Endothelial cell of umbilical vein (primary cell): ENCODE data around the gene TP53RK. TPM values are rescaled to one million over a fixed set of nuclear protein-coding genes. Genes with fewer than 3 reads are reported as not detected.
A peak's percentile ranks its signal among the peaks of the same experiment; 100 is the strongest.

ENCODE experiments used
- BruUV-seq: library from RNA; stranded (reverse); fragments of 400-500 nt; replicated peaks from 2 replicates; lab custom pipeline; 2021; lab: Mats Ljungman, UMichigan
- CTCF ChIA-PET: fragments of 300-600, 350-600 bp; sonication (Branson Sonifier 250); formaldehyde crosslinking; loops from one replicate; lab custom pipeline; 2021; ENCODE audit warnings: antibody characterized with exemption, inconsistent platforms; lab: Charles Lee
- POLR2A ChIA-PET: fragments of 300-600, 350-600 bp; sonication (Branson Sonifier 250); formaldehyde crosslinking; loops from one replicate; lab custom pipeline; 2021; ENCODE audit warnings: antibody characterized with exemption, inconsistent platforms; lab: Charles Lee
- DNase-seq: peaks from one replicate; pipeline ENCODE4 v3.0.0-alpha.2; 2011; ENCODE audit warnings: low read depth, low spot score
- FAIRE-seq: peaks from 2 replicates; lab custom pipeline; 2011; peaks lifted over from hg19 to GRCh38; lab: Jason Lieb, UNC
- H2AFZ ChIP-seq: 2 replicates; pipeline ENCODE4 v1.6.0; 2012; ENCODE audit warnings: low read depth, low read length, control low read depth, inconsistent platforms
- H3K27ac ChIP-seq: 2 replicates; pipeline ENCODE4 v1.5.1; 2011; ENCODE audit warnings: low read depth, mild to moderate bottlenecking, control low read depth, low read length, moderate library complexity; ENCODE audit not compliant: insufficient read depth
- H3K27me3 ChIP-seq, 2 experiments: 2 replicates each; pipeline versions ENCODE4 v1.6.0 to v1.6.1; 2011; ENCODE audit warnings: low read length in 2 of 2, mixed read lengths in 1 of 2; ENCODE audit not compliant: control insufficient read depth in 2 of 2, insufficient read depth in 2 of 2
- H3K36me3 ChIP-seq, 2 experiments: 2 replicates in 1 of 2; 3 replicates in 1 of 2; pipeline ENCODE4 v1.5.1; 2011; ENCODE audit warnings: low read length in 2 of 2, mild to moderate bottlenecking in 1 of 2, moderate library complexity in 1 of 2; ENCODE audit not compliant: control insufficient read depth in 2 of 2, insufficient read depth in 2 of 2; ENCODE audit errors: extremely low read depth in 1 of 2
- H3K4me1 ChIP-seq: 3 replicates; pipeline ENCODE4 v1.5.1; 2011; ENCODE audit warnings: mild to moderate bottlenecking, low read length; ENCODE audit not compliant: control insufficient read depth, insufficient read depth; ENCODE audit errors: extremely low read depth
- H3K4me2 ChIP-seq: 2 replicates; pipeline ENCODE4 v1.6.1; 2011; ENCODE audit warnings: low read length, control low read depth, mixed read lengths; ENCODE audit not compliant: insufficient read depth
- H3K4me3 ChIP-seq, 3 experiments: fragments of 200-600 bp in 1 of 3; sonication (generic), shearing (Covaris generic) in 1 of 3; replicated peaks in 1 of 3; 2 replicates each; pipeline ENCODE4 v1.5.1; 2011 to 2016; ENCODE audit warnings: control low read depth in 3 of 3, low read length in 3 of 3, mild to moderate bottlenecking in 2 of 3, inconsistent platforms in 1 of 3, low read depth in 1 of 3, moderate library complexity in 1 of 3; ENCODE audit not compliant: insufficient read depth in 1 of 3
- H3K79me2 ChIP-seq: 2 replicates; pipeline ENCODE4 v1.6.0; 2012; ENCODE audit warnings: low read length, inconsistent platforms; ENCODE audit not compliant: control insufficient read depth, insufficient read depth
- H3K9ac ChIP-seq: replicated peaks from 2 replicates; pipeline ENCODE3; 2011; ENCODE audit warnings: low read length, control low read depth; ENCODE audit not compliant: insufficient read depth; ENCODE audit errors: extremely low read depth
- H3K9me1 ChIP-seq: replicated peaks from 3 replicates; pipeline ENCODE4 v1.6.0; 2011; ENCODE audit warnings: mild to moderate bottlenecking, low read length; ENCODE audit not compliant: control insufficient read depth, insufficient read depth; ENCODE audit errors: extremely low read depth
- H3K9me3 ChIP-seq: replicated peaks from 2 replicates; pipeline ENCODE4 v1.5.1; 2012; ENCODE audit warnings: low read length, inconsistent platforms; ENCODE audit not compliant: control insufficient read depth, insufficient read depth
- H4K20me1 ChIP-seq: replicated peaks from 2 replicates; pipeline ENCODE3; 2011; ENCODE audit warnings: mild to moderate bottlenecking, low read length; ENCODE audit not compliant: control insufficient read depth, insufficient read depth; ENCODE audit errors: extremely low read depth
- EZH2 ChIP-seq: IDR thresholded peaks from 2 replicates; pipeline ENCODE4 v1.6.1; 2012; ENCODE audit warnings: borderline replicate concordance, low read depth, mild to moderate bottlenecking, moderate library complexity, low read length, inconsistent platforms; ENCODE audit not compliant: severe bottlenecking
- FOS ChIP-seq: IDR thresholded peaks from 2 replicates; pipeline ENCODE4 v1.6.1; 2011; ENCODE audit warnings: mild to moderate bottlenecking, low read length, moderate library complexity, borderline replicate concordance; ENCODE audit not compliant: insufficient read depth
- GATA2 ChIP-seq: IDR thresholded peaks from 2 replicates; pipeline ENCODE4 v1.7.0; 2011; ENCODE audit warnings: low read depth, mild to moderate bottlenecking, moderate library complexity, mixed read lengths, low read length; ENCODE audit not compliant: insufficient read length, insufficient read depth
- JUN ChIP-seq: IDR thresholded peaks from 2 replicates; pipeline ENCODE4 v1.6.1; 2011; ENCODE audit warnings: borderline replicate concordance, low read depth; ENCODE audit not compliant: insufficient read length, insufficient read depth
- MAX ChIP-seq: IDR thresholded peaks from 2 replicates; pipeline ENCODE4 v1.6.1; 2011; ENCODE audit not compliant: insufficient read depth, insufficient read length
- MYC ChIP-seq: IDR thresholded peaks from one replicate; pipeline ENCODE4 v1.6.1; 2011; ENCODE audit warnings: mild to moderate bottlenecking, low read depth, low read length
- POLR2A ChIP-seq: IDR thresholded peaks from 2 replicates; pipeline ENCODE4 v1.6.1; 2012; ENCODE audit warnings: low read depth, mild to moderate bottlenecking, control low read depth, low read length
- POLR2AphosphoS5 ChIP-seq: IDR thresholded peaks from 2 replicates; pipeline ENCODE4 v1.6.1; 2012; ENCODE audit warnings: low read depth, mild to moderate bottlenecking, control low read depth, low read length, moderate library complexity; ENCODE audit not compliant: insufficient read depth
- dilution Hi-C: fragments of 300-500 bp; cut with MboI; formaldehyde crosslinking; loops from one replicate; pipeline ENCODE4 v1.15.0; 2019; ENCODE audit warnings: low sequenced_read_pairs; ENCODE audit not compliant: extremely low pct_ligation_motif_present
- intact Hi-C: fragments of 100-400 bp; cut with micrococcal nuclease; formaldehyde crosslinking; loops from one replicate; pipeline ENCODE4 v1.10.0; 2022
- polyA plus RNA-seq, 4 experiments: library from polyadenylated mRNA; depleted of rRNA in 3 of 4; stranded (reverse) in 3 of 4; unstranded in 1 of 4; fragments of >200 nt; gene quantifications; 2 replicates each; pipeline versions ENCODE4 v1.2.1 to v1.2.3, GENCODE V29; 2011 to 2012; ENCODE audit warnings: missing spikeins in 1 of 4
- total RNA-seq: library from RNA; stranded (reverse); gene quantifications from 2 replicates; pipeline ENCODE4 v1.2.3, GENCODE V29; 2021
- TF ChIP-seq, protein P1 (sequence below), 2 donors: IDR thresholded peaks; 1 replicate in 1 of 2; 2 replicates in 1 of 2; pipeline ENCODE4 v1.5.1; 2011; ENCODE audit warnings: low read length in 2 of 2, mild to moderate bottlenecking in 2 of 2, moderate library complexity in 2 of 2, control low read depth in 1 of 2, inconsistent platforms in 1 of 2, low read depth in 1 of 2; ENCODE audit not compliant: insufficient read depth in 1 of 2; ENCODE audit errors: extremely low read depth in 1 of 2

The TP53RK gene
- total and polyA plus RNA-seq, 2 donors (not counting 3 experiments of a cell fraction or from before 2014, with no cell fraction given) = 7.0 to 13.1 TPM

- Histone ChIP-seq H4K20me1 (no peaks in the 10 kb centered on the region), H3K9me1 (no peaks in the 10 kb centered on the region), H3K36me3 (peaks cover 0 to 1% of the 10 kb centered on the region in 2 experiments), H3K27me3 (peaks cover 0 to 6% of the 10 kb centered on the region in 2 experiments), H3K9ac (peak overlapping the region; percentile 74), H3K4me1 (peaks cover 9% of the 10 kb centered on the region), H3K27ac (peak overlapping the region; percentile 3), H2AFZ (peak overlapping the region; percentile 98), H3K9me3 (no peaks in the 10 kb centered on the region), H3K4me3 (peak overlapping the region; percentile 73 to 82 (median 77)), H3K4me2 (peak overlapping the region; percentile 80), H3K79me2 (no peaks in the 10 kb centered on the region)
- ChIA-PET CTCF (interaction anchor here (0.8 kb wide), 1 partner anchor 13 kb away, joined by 3 read pairs; no protein-coding TSS in a partner anchor), POLR2A (interaction anchor here (1.2 kb wide), 1 partner anchor 21 kb away, joined by 3 read pairs; the partner anchor contains the start of gene TP53RK)
- no peak for FAIRE-seq
- TF ChIP-seq POLR2AphosphoS5 (no peak), GATA2 (no peak), MYC (no peak), EZH2 (no peak), JUN (no peak), POLR2A (no peak), MAX (no peak), FOS (no peak)
- TF ChIP-seq, protein P1, sequence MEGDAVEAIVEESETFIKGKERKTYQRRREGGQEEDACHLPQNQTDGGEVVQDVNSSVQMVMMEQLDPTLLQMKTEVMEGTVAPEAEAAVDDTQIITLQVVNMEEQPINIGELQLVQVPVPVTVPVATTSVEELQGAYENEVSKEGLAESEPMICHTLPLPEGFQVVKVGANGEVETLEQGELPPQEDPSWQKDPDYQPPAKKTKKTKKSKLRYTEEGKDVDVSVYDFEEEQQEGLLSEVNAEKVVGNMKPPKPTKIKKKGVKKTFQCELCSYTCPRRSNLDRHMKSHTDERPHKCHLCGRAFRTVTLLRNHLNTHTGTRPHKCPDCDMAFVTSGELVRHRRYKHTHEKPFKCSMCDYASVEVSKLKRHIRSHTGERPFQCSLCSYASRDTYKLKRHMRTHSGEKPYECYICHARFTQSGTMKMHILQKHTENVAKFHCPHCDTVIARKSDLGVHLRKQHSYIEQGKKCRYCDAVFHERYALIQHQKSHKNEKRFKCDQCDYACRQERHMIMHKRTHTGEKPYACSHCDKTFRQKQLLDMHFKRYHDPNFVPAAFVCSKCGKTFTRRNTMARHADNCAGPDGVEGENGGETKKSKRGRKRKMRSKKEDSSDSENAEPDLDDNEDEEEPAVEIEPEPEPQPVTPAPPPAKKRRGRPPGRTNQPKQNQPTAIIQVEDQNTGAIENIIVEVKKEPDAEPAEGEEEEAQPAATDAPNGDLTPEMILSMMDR (IDR thresholded peaks at IDR 0.05; ENCODE audit: extremely low read depth in 1 of 2, insufficient read depth in 1 of 2, low read depth in 1 of 2, low read length in 2 of 2) = no peak
- dilution Hi-C loops (no loop called here), intact Hi-C loops (no loop called here)
- BruUV-seq = no TSS peak
- no peak for DNase-seq
These were observed 21.1 kb upstream of the TP53RK start for GRCh38 chr20:46710153-46710913.
